Fibroblast of the aortic adventitia (primary cell): ENCODE data around the gene OR51E1. TPM values are rescaled to one million over a fixed set of nuclear protein-coding genes. Genes with fewer than 3 reads are reported as not detected.

Experiments used
- DNase-seq: peaks from one replicate; pipeline ENCODE4 v3.0.0-alpha.2; 2010; ENCODE audit warnings: low read depth
- H3K4me3 ChIP-seq: 2 replicates; pipeline ENCODE4 v1.5.1; 2011; ENCODE audit warnings: low read depth, mild to moderate bottlenecking, control low read depth, low read length, moderate library complexity
- CTCF ChIP-seq: IDR thresholded peaks from 2 replicates; pipeline ENCODE4 v1.5.1; 2011; ENCODE audit warnings: mild to moderate bottlenecking, low read length, control low read depth, inconsistent platforms; ENCODE audit not compliant: insufficient read depth
- total RNA-seq: library from RNA; depleted of rRNA; stranded (reverse); fragments of >200 nt; gene quantifications from 2 replicates; pipeline ENCODE4 v1.2.3, GENCODE V29; 2012; ENCODE audit warnings: low replicate concordance

Gene OR51E1
- total RNA-seq, 1 donor, result not detected

GRCh38 chr11:4665424-4665823 lies 21.6 kb downstream of the OR51E1 start:
- H3K4me3 ChIP-seq, result no peak overlapping the region
- no peak for DNase-seq
- TF ChIP-seq CTCF, result no peak

GRCh38 chr11:4671741-4672140 lies 28.0 kb downstream of the OR51E1 start:
- no peak for DNase-seq
- TF ChIP-seq CTCF, result no peak
- no peak overlapping the region for H3K4me3 ChIP-seq

GRCh38 chr11:4672470-4672869 lies 28.7 kb downstream of the OR51E1 start:
- no peak for TF ChIP-seq CTCF
- no peak overlapping the region for H3K4me3 ChIP-seq
- DNase-seq, result no peak

- no peak for DNase-seq
- no peak for TF ChIP-seq CTCF
- H3K4me3 ChIP-seq, result no peak overlapping the region
These were observed 30.0 kb downstream of the OR51E1 start for GRCh38 chr11:4673781-4674180.

- no peak for DNase-seq
- no peak overlapping the region for H3K4me3 ChIP-seq
- TF ChIP-seq CTCF, result no peak
These were observed 34.2 kb downstream of the OR51E1 start for GRCh38 chr11:4677948-4678347.

- DNase-seq, result no peak
- H3K4me3 ChIP-seq, result no peak overlapping the region
- no peak for TF ChIP-seq CTCF
These were observed 36.6 kb downstream of the OR51E1 start for GRCh38 chr11:4680341-4680740.

- TF ChIP-seq CTCF, result no peak
- DNase-seq, result no peak
- H3K4me3 ChIP-seq, result no peak overlapping the region
These were observed 39.0 kb downstream of the OR51E1 start for GRCh38 chr11:4682623-4683419.
